GM20000 (cell line): Measurements from ENCODE around the gene WDR53.
"Not testable (repeated sequence)": the region's sequence is repeated elsewhere in the genome, so short reads cannot be mapped to it uniquely, and the experiment has no call there.

Experiments
- DNase-seq: peaks from one replicate; pipeline ENCODE4 v3.0.0; 2012; ENCODE audit warnings: low spot score
- CTCF ChIP-seq: IDR thresholded peaks from 2 replicates; pipeline ENCODE4 v1.5.1; 2012; ENCODE audit warnings: mild to moderate bottlenecking, control low read depth; ENCODE audit errors: extremely low read depth, missing control alignments

The WDR53 gene

GRCh38 chr3:196585044-196585757 is 16.8 kb upstream of the WDR53 start:
- no peak for DNase-seq
- TF ChIP-seq CTCF = no peak

- TF ChIP-seq CTCF = no peak
- no peak for DNase-seq
Measured at GRCh38 chr3:196572389-196572788, 4.0 kb upstream of the WDR53 start.

- not testable (repeated sequence) for DNase-seq
Measured at GRCh38 chr3:196570332-196570731, 2.0 kb upstream of the WDR53 start.

GRCh38 chr3:196569003-196569516 is 706 bp upstream of the WDR53 start:
- no peak for TF ChIP-seq CTCF
- DNase-seq = peak; percentile 58

GRCh38 chr3:196563721-196564225 is 4.6 kb downstream of the WDR53 start:
- no peak for DNase-seq
- no peak for TF ChIP-seq CTCF

- DNase-seq = no peak
- TF ChIP-seq CTCF = no peak
Measured at GRCh38 chr3:196559826-196560225, 8.5 kb downstream of the WDR53 start.

GRCh38 chr3:196558476-196558875 is 9.9 kb downstream of the WDR53 start:
- no peak for DNase-seq
- no peak for TF ChIP-seq CTCF

- DNase-seq = no peak
- no peak for TF ChIP-seq CTCF
Measured at GRCh38 chr3:196557236-196557635, 11.1 kb downstream of the WDR53 start.
